GM18505 (cell line): ENCODE measurements around the gene SUPT20H.

Source experiments
- ATAC-seq: cut with Tn5 transposase; IDR thresholded peaks from one replicate; pipeline ENCODE4 v1.9.1; 2021; ENCODE audit not compliant: unreplicated experiment
- POLR2A ChIP-seq: IDR thresholded peaks from 4 replicates; pipeline ENCODE4 v1.6.1; 2011; ENCODE audit warnings: borderline replicate concordance; ENCODE audit not compliant: insufficient read depth, insufficient read length; ENCODE audit errors: extremely low read depth

The SUPT20H gene

DNA sequence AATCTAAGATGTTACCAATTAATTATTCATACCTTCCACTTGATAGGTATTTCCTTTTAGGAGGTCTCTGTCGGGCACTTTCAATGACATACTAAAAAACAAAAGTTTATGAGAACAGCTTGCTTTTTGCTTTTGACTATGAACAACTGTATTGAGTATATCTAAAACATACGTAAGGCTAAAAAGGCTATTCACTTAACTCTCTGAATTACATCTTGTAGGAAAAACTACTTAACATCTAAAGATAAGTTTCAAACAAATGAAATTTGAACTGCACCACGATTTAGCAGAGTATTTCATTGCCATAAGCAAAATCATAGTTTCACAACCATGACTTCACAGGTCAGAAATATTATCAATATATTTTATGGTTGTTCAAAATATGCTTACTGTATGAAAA, 11.6 kb downstream of the SUPT20H start:
- ATAC-seq: no peak
- no peak for TF ChIP-seq POLR2A

GRCh38 chr13:37047032-37047431, 12.5 kb downstream of the SUPT20H start:
- no peak for ATAC-seq
- TF ChIP-seq POLR2A: no peak

DNA sequence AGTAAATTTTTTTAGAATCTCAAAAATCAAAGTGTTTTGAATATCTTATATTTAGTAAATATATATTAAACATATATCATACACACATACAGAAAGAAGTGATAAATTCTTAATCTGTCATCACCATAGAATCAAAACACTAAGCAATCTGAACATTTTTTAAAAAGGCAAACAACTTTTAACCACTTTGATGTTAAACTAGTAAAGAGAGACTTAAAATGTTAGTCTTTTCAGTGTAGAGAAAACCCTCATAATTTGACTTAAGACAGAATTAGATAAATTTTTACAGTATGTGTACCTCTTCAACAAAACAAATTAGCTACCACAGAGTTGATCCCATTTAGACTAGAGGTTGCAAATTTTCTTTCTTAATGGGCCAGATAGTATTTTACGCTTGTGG, 13.4 kb downstream of the SUPT20H start:
- no peak for TF ChIP-seq POLR2A
- no peak for ATAC-seq

DNA sequence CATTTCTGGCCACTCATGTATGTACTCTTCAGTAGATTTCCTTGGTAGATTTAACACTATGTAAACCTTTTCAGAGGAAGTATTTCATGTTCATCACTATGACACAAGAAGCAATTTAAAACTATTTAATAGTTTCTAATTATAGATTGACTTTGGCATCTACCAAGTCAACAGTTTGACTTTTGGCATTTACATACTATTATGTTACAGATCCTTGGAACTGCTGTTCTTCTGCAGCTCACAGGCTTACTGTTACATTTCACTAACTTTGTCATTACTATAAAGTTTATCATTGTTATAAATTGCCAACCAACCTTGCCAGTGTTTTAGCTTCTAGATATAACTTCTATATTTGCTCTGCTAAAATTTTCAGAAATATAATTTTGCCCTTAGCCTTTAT, 18.7 kb downstream of the SUPT20H start:
- no peak for TF ChIP-seq POLR2A
- ATAC-seq: no peak

GRCh38 chr13:37039896-37040295, 19.6 kb downstream of the SUPT20H start:
- no peak for TF ChIP-seq POLR2A
- no peak for ATAC-seq

DNA sequence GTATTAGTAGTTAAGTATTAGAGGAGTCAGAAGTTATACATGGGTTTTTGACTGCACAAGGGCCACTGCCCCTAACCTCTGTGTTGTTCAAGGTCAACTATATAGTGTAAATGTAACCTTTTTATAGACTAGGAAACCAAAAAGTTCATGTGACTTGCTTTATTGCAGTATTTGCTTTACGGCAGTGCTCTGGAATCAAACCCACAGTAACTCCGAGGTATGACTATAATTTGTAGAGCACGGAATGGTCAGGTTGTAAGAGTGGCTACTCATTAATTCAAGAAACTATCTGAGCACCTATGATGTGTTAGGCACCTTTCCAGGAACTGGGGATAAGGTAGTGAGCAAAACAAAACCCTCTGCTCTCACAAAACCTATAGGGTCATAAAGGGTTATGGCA, 22.2 kb downstream of the SUPT20H start:
- TF ChIP-seq POLR2A: no peak
- no peak for ATAC-seq

DNA sequence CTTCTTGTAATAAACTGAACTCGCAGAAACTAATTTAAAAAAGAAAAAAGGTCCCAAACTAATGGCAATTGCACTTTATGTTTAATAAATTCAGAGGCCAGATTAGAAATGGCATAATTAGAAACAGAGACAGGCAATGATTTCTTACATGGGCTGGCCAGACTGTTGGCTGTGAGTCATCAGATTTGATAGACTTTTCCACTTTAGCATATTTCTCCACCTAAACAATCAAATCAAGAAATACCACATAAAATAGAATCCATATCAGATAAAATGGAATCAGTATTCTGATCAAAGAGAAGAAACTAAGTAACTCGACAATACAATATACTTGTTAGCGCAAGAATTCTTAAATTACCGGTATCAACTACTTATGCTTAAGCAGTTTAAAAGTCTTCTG, 29.9 kb downstream of the SUPT20H start:
- ATAC-seq: no peak
- no peak for TF ChIP-seq POLR2A

DNA sequence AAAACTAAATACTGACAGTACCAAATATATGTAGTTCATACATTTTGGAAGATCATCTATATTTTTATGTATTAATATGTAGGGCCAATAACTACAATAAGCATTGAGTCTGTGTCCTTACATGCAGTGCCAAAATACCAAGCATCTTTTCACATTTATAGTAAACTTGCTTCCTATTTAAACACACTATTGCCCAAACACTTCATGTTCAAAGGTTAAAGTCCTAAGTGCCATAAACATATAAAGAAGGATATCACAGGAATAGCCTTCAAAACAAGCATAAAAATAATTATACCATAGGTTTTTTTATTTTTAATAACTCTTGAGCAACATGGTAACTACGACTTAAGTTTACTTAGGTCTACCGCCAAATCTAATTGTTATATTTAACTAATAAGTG, 31.8 kb downstream of the SUPT20H start:
- no peak for TF ChIP-seq POLR2A
- ATAC-seq: no peak

GRCh38 chr13:37026771-37027170, 32.7 kb downstream of the SUPT20H start:
- no peak for ATAC-seq
- no peak for TF ChIP-seq POLR2A

GRCh38 chr13:37023871-37024270, 35.6 kb downstream of the SUPT20H start:
- no peak for ATAC-seq
- no peak for TF ChIP-seq POLR2A

GRCh38 chr13:37014609-37015008, 44.9 kb downstream of the SUPT20H start:
- ATAC-seq: no peak
- TF ChIP-seq POLR2A: no peak

DNA sequence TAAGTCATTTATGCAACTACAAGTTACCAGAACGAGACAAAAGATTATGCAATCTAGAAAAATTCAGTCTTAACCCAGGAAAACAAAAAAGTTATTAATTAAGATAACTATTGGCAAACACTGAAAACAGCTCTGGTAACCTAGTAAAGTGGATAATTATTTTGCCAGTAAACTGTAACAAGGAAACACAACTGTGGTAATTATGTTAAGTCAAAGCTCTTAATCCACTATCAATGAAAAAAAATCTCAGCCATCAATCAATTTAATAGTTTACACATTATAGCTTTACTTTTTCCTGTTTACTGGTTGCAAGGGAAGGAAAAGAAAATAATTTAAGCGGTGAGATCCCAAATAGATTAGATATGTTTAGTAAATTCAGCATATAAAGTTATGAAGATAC, 47.7 kb downstream of the SUPT20H start:
- ATAC-seq: no peak
- no peak for TF ChIP-seq POLR2A

- no peak for TF ChIP-seq POLR2A
- no peak for ATAC-seq
These were observed 48.5 kb downstream of the SUPT20H start for GRCh38 chr13:37011002-37011401.

- TF ChIP-seq POLR2A: no peak
- no peak for ATAC-seq
These were observed 49.1 kb downstream of the SUPT20H start for GRCh38 chr13:37010424-37010823.

- TF ChIP-seq POLR2A: no peak
- ATAC-seq: no peak
These were observed 49.8 kb downstream of the SUPT20H start for GRCh38 chr13:37009692-37010091.
